Activated naive CD8-positive, alpha-beta T cell (primary cell): Measurements from ENCODE around the gene KCNK1.

Experiments
- H3K27ac Mint-ChIP-seq: one replicate; pipeline ENCODE4 v1.8.0; 2021; ENCODE audit warnings: mixed read lengths
- H3K27me3 Mint-ChIP-seq: one replicate; pipeline ENCODE4 v1.8.0; 2021; ENCODE audit warnings: mixed read lengths
- H3K36me3 Mint-ChIP-seq: one replicate; pipeline ENCODE4 v1.8.0; 2021; ENCODE audit warnings: mixed read lengths
- H3K4me1 Mint-ChIP-seq: one replicate; pipeline ENCODE4 v1.8.0; 2021; ENCODE audit warnings: low read depth, mixed read lengths
- H3K4me3 Mint-ChIP-seq: one replicate; pipeline ENCODE4 v1.8.0; 2021; ENCODE audit warnings: mild to moderate bottlenecking, mixed read lengths
- H3K9me3 Mint-ChIP-seq: one replicate; pipeline ENCODE4 v1.8.0; 2021; ENCODE audit warnings: low read depth, mixed read lengths

Gene KCNK1

DNA sequence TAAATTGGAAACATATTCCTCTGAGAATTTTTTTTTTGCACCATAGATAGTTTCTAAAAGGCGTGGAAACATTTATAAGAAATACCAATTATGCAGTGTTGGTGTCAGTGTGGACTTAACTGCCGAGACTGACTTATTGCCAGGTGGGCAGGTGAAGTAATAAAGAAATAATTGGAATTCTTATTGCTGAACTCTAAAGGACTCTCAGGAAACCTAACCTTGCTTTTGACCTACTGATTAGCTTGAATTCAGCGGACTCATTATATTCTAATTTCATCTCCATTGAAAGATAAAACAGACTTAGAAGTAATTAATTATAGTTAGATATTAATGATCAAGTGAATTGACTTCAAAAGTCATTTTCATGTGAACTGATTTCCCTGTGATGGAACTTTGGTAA is 26.3 kb downstream of the KCNK1 start:
- Mint-ChIP-seq H3K36me3 (no peaks in the 10 kb centered on the region), H3K4me3 (no peak overlapping the region), H3K9me3 (peaks cover 10% of the 10 kb centered on the region), H3K27me3 (peaks cover 11% of the 10 kb centered on the region), H3K4me1 (no peaks in the 10 kb centered on the region), H3K27ac (no peak overlapping the region)

DNA sequence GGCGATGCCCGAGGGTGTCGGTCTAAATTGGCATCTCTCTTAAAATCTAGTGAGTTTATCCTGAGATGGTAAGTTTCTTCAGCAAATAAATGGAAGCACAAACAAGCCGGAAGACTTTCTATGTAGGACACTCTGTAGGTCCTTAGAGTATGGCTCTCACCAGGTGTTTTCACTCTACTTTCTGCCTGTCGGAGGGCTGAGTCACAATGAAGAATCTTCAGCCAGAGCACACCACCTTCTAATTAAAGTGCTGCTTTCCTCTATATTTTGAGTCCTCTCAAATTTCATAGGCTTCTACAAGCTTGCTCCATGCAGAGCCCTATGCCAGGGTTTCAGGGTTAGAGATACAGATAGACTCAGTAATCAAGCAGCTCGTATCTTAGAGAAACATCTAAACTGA is 27.1 kb downstream of the KCNK1 start:
- H3K4me3 Mint-ChIP-seq: no peak overlapping the region
- H3K36me3 Mint-ChIP-seq: no peaks in the 10 kb centered on the region
- peaks cover 7% of the 10 kb centered on the region for H3K9me3 Mint-ChIP-seq
- no peaks in the 10 kb centered on the region for H3K4me1 Mint-ChIP-seq
- no peak overlapping the region for H3K27ac Mint-ChIP-seq
- H3K27me3 Mint-ChIP-seq: peaks cover 8% of the 10 kb centered on the region

DNA sequence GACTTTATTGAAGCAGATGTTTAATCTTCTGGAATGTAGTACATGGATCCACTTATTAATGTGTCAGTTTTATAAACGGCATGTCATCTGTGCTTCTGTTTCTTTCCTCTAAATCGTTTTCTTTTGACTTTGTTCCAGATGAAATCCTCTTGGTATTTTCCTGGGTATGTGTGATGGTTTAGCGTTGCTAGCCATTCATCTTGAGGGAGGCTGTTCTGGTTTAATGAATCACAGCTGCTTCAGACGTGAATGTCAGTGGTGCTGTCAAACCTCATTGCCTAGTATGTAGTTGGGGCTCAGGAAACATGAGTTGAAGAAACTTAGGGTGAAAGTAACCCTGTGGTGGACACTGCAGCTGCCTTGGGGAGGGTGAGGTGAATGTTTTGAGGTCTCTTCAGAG is 33.2 kb downstream of the KCNK1 start:
- H3K9me3 Mint-ChIP-seq: no peaks in the 10 kb centered on the region
- no peaks in the 10 kb centered on the region for H3K4me1 Mint-ChIP-seq
- no peak overlapping the region for H3K27ac Mint-ChIP-seq
- no peaks in the 10 kb centered on the region for H3K36me3 Mint-ChIP-seq
- no peaks in the 10 kb centered on the region for H3K27me3 Mint-ChIP-seq
- H3K4me3 Mint-ChIP-seq: no peak overlapping the region

DNA sequence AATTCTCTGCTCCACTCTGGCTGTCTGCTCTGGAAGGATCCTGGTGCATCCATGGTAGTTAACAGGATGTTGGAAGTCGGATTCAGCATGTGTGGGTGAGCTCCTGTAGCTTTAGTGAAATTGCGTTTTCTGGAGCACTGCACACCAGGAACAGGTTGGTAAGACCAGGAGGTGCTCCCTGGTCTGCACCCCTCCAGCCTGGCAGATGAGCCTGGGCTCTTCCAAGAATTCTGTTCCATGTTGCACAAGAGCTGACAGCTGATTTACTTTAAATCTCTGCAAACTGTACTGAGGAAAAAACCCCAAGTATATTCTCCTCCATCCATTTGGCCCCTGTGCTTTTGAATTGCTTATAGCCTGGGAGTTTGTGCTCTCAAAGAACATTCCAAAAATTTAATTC is 33.7 kb downstream of the KCNK1 start:
- Mint-ChIP-seq H3K27ac (no peak overlapping the region), H3K4me1 (no peaks in the 10 kb centered on the region), H3K9me3 (no peaks in the 10 kb centered on the region), H3K27me3 (no peaks in the 10 kb centered on the region), H3K4me3 (no peak overlapping the region), H3K36me3 (no peaks in the 10 kb centered on the region)

DNA sequence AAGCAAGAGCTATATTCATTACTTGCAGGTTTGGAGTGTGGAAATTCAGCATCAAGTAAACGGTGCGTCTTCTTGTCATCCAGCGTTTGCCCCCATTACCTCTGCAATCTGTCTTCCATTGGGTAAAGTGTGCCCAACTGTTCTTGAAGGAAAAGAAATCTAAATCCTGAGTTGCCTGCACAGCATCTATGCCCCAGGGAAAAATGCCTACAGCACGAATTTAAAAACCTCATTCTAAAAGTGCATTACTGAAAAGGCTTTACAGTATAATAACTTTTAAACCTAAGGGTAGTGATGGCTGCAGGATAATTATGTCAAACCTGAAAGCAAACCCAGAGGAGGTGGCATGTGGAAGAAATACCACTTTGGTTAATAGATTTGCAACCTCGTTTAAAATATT is 37.2 kb downstream of the KCNK1 start:
- no peak overlapping the region for H3K4me3 Mint-ChIP-seq
- no peaks in the 10 kb centered on the region for H3K36me3 Mint-ChIP-seq
- no peaks in the 10 kb centered on the region for H3K4me1 Mint-ChIP-seq
- no peaks in the 10 kb centered on the region for H3K9me3 Mint-ChIP-seq
- H3K27me3 Mint-ChIP-seq: peaks cover 2% of the 10 kb centered on the region
- H3K27ac Mint-ChIP-seq: no peak overlapping the region

DNA sequence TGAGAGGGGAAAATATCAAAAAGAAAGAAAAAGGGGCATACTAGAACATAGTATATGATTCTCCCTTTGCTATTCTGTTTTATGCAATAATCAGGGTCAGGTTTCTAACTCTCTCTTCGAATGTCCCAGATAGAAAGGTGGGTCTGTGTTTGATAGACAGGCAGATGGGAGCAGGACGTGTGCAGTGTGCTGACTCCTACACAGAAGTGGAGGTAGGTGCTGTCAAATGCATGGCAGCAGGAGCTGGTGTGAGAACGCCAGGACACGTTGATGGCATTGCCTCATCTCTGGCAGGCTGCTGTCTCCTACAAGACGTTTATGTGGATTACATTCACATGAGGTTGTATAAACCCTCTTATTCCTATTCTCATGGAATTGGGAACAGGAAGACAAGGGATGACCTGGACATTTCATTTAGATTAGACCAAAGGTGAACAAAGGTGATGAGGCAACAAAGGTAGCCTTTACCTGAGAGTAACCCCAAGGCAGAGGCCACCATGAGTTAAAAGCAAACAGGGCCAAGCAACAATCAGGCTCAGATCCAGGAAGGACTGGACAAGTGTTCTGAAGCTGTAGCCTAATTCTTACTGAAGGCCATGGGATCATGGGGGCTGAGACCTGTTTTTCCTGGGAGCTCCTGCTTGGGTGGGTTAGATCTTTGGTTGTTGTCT is 37.8 kb downstream of the KCNK1 start:
- Mint-ChIP-seq H3K9me3 (no peaks in the 10 kb centered on the region), H3K27me3 (peaks cover 2% of the 10 kb centered on the region), H3K4me3 (no peak overlapping the region), H3K4me1 (no peaks in the 10 kb centered on the region), H3K36me3 (no peaks in the 10 kb centered on the region), H3K27ac (no peak overlapping the region)

DNA sequence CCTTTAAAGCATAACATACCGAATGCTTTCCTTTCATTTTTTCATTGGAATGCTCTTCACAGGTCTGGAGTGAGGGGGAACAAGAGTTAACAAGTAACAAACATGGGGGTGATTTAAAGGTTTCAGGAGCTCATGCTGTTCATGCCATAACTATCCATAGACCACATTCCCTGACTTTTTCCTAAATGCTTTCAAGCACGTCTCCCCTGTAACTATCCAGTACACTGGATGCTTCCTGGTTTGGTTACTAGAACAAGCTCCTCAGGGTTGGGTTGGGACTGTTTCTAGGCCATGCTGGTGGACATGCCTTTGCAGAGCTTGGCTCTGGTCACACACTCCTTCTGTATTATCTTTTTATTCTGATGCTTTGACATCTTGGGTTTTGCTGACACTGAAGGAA is 38.6 kb downstream of the KCNK1 start:
- Mint-ChIP-seq H3K27ac (no peak overlapping the region), H3K4me3 (no peak overlapping the region), H3K9me3 (no peaks in the 10 kb centered on the region), H3K4me1 (no peaks in the 10 kb centered on the region), H3K36me3 (no peaks in the 10 kb centered on the region), H3K27me3 (peaks cover 2% of the 10 kb centered on the region)

DNA sequence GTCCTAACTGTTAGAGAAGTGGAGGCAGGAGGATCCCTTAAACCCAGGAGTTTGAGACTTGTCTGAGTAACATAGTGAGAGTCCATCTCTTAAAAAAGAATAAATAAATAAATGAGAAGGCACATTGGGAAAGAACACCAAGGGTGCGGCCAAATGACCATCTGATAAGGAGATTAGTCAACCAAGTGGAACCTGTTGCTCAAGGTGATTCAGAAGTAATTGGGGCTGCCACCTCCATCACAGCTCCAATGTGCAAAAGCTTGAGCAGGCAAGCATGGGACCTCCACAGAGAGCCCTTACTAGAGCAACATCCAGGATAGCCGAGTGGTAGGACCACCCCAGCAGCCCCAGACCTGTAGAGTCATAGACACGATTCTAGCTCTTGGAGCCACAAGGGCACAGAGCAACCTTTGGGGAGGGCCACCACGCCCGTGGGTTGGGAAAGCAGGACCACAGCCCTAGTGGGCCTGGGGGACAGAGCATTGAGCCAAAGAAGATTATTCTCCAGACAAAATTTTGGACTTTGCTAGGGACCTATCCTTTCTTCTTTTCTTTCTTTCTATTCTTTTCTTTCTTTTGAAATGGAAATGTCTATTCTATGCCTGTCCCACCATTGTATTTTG is 40.9 kb downstream of the KCNK1 start:
- peaks cover 2% of the 10 kb centered on the region for H3K27me3 Mint-ChIP-seq
- H3K9me3 Mint-ChIP-seq: no peaks in the 10 kb centered on the region
- H3K4me1 Mint-ChIP-seq: no peaks in the 10 kb centered on the region
- H3K27ac Mint-ChIP-seq: no peak overlapping the region
- H3K4me3 Mint-ChIP-seq: no peak overlapping the region
- H3K36me3 Mint-ChIP-seq: no peaks in the 10 kb centered on the region

DNA sequence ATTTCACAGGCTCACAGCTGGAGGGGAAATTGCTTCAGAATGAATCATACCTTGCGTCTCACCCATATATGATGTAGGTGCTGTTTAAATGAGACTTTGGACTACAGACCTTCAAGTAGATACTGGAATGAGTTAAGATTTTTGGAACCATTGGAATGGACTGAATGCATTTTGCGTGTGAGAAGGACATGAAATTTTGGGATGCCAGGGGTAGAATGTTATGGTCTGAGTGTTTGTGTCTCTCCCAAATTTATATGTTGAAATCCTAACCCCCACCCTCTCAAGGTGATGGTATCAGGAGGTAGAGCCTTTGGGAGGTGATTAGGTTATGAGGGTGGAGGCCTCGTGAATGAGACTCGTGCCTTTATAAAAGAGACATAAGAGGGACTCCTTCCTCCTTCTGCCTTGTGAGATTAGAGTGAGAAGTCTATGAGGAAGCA is 41.4 kb downstream of the KCNK1 start:
- Mint-ChIP-seq H3K36me3 (no peaks in the 10 kb centered on the region), H3K27me3 (peaks cover 2% of the 10 kb centered on the region), H3K4me1 (no peaks in the 10 kb centered on the region), H3K9me3 (no peaks in the 10 kb centered on the region), H3K27ac (no peak overlapping the region), H3K4me3 (no peak overlapping the region)

DNA sequence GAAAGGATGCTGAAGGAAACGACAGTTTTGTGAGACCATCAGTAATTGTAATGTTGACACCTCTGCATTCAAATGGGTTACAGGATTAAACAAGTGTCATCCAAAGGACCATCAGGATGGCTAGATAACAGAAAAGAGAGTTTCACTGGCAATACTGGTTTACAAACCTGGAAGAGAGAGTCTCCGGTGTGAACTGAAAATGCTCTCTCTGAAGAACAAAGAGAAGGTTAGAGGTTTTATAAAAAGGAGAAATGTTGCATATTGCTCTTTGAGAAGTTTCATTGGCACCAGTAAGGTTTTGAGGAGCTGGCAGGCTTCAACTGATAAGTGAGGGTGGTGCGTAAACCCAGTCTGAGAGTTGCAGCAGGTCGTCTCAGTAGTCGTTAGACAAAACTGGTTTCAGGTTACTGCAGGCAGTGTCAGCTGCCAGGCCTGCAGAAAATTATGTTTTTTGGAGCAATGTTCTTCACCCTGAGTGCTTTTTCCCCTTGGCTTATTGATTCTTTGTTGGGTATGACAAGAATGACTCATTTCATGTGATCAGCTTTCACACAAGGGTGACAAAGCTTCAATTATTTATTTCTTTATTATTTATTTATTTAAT is 42.2 kb downstream of the KCNK1 start:
- H3K36me3 Mint-ChIP-seq: no peaks in the 10 kb centered on the region
- H3K4me3 Mint-ChIP-seq: no peak overlapping the region
- H3K27me3 Mint-ChIP-seq: peaks cover 2% of the 10 kb centered on the region
- H3K9me3 Mint-ChIP-seq: no peaks in the 10 kb centered on the region
- no peaks in the 10 kb centered on the region for H3K4me1 Mint-ChIP-seq
- no peak overlapping the region for H3K27ac Mint-ChIP-seq

DNA sequence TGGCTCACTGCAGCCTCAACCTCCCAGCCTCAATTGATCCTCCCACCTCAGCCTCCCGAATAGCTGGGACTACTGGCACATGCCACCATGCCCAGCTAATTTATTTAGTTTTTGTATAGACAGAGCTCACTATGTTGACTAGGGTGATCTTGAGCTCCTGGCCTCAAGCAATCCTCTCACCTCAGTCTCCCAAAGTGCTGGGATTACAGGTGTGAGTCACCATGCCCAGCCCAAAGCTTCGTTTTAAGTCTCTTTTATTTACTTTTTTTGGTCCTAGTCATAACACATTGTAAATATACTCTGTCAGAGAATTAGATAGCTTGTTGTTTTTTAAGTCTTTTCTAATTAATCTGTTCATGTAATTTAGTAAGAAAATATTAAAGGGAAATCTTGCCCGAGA is 42.8 kb downstream of the KCNK1 start:
- Mint-ChIP-seq H3K9me3 (no peaks in the 10 kb centered on the region), H3K4me3 (no peak overlapping the region), H3K27ac (no peak overlapping the region), H3K27me3 (peaks cover 6% of the 10 kb centered on the region), H3K36me3 (no peaks in the 10 kb centered on the region), H3K4me1 (no peaks in the 10 kb centered on the region)

DNA sequence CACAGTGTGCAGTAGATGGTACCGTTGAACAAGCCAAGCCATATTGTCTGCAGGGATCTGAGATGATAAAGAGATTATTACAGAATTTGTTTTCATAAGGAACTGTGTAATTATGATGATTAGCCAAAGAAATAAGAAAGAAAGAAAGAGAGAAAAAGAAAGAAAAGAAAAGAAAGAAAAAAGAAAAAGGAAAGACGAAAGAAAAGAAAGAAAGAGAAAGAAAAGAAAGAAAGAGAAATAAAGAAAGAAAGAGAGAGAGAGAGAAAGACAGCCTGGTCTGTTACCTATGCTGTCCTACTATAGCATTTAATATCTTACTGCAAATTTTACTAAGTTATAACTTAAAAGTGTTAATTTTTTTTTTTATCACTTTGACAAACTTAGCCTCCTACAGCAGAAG is 43.6 kb downstream of the KCNK1 start:
- no peaks in the 10 kb centered on the region for H3K9me3 Mint-ChIP-seq
- H3K4me3 Mint-ChIP-seq: no peak overlapping the region
- peaks cover 8% of the 10 kb centered on the region for H3K27me3 Mint-ChIP-seq
- no peaks in the 10 kb centered on the region for H3K36me3 Mint-ChIP-seq
- H3K27ac Mint-ChIP-seq: no peak overlapping the region
- H3K4me1 Mint-ChIP-seq: no peaks in the 10 kb centered on the region

DNA sequence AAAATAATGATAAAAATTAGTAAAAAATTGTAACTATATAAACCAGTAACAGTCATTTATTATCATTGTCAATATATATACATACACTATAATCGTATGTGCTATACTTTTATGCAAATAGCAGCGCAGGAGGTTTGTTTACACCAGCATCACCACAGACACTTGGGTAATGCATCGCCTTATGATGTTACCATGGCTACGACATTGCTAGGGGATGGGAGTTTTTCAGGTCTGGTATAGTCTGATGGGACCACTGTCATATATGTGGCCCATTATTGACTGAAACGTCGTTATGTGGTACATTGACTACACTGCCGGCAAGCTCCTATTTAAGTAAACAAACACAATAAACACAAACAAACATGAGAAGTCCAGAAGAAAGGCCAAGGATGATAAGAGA is 45.6 kb downstream of the KCNK1 start:
- no peak overlapping the region for H3K4me3 Mint-ChIP-seq
- H3K27ac Mint-ChIP-seq: no peak overlapping the region
- H3K4me1 Mint-ChIP-seq: no peaks in the 10 kb centered on the region
- no peaks in the 10 kb centered on the region for H3K36me3 Mint-ChIP-seq
- H3K9me3 Mint-ChIP-seq: no peaks in the 10 kb centered on the region
- H3K27me3 Mint-ChIP-seq: peaks cover 6% of the 10 kb centered on the region

DNA sequence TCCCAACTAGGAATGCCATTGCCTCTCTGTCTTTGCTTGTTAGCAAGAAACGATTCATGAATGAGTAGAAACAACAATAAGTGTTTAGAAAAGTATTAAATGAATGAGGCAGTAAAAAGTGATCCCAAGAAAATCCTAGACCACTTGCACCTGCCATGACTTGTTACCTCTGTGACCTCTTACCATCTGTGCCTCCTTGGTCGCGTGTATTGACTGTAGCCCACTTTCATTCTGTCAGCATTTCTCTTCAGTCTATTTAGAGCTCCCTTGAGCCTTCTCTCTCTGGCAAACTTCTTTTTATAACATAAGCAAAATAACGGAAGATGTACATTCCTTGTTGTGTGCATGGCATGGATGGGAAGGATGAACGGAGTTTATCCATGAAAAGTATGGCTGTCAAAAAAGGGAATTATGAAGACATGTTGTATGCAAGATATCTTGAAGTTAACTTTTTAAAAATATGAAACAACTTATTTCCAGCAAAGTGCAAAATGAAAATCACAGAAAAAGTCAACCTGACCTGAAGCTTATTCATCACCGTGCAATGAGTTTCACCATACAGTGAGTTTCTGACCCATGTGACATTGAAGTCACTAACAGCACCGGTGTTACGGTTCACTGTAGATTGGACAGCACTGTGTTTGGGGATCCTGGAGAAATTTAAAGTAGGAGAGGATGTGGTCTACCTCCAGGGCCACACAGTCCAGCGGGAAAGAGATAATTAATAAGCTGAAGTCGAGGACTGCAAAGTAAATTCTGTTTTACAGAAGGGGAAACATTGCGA is 47.7 kb downstream of the KCNK1 start:
- Mint-ChIP-seq H3K27ac (no peak overlapping the region), H3K4me1 (no peaks in the 10 kb centered on the region), H3K27me3 (peaks cover 6% of the 10 kb centered on the region), H3K36me3 (no peaks in the 10 kb centered on the region), H3K4me3 (no peak overlapping the region), H3K9me3 (no peaks in the 10 kb centered on the region)

DNA sequence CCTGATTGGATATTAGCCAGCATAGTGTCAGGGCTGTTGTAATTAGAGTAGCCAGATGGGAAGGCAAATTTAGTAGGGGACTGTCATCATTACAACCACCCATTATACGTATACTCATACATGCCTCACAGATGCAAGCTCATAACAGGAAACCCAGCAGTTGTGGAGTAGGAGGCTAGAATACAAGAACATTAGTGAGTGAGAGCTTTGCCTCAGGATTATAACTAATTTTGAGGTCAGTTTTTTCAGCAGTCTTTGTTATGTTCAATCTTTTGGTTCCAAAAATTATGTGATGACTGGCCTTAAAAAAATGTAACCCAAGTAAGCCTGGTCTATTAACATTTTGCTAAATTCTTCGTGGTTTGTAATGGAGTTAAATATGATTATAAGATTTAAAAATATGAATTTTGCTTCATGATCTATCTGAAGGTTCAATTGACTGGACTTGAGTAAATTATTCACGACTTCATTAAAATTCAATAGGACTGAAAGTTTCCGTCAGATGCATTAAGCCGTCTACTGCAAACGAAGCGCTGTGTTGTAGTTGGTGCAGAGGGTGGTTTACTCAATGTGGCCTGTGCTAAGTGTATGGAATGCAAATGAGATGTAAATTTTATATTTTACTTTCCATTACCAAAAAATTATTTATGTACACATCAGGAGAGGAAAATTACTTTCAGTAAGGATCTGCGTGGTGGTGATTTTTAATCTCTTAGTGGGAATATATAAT is 48.8 kb downstream of the KCNK1 start:
- no peak overlapping the region for H3K27ac Mint-ChIP-seq
- peaks cover 6% of the 10 kb centered on the region for H3K27me3 Mint-ChIP-seq
- no peaks in the 10 kb centered on the region for H3K9me3 Mint-ChIP-seq
- H3K4me3 Mint-ChIP-seq: no peak overlapping the region
- no peaks in the 10 kb centered on the region for H3K36me3 Mint-ChIP-seq
- H3K4me1 Mint-ChIP-seq: no peaks in the 10 kb centered on the region
